GM12801 (cell line): ENCODE results near the gene MSI1.

Experiments used
- CTCF ChIP-seq: IDR thresholded peaks from one replicate; pipeline ENCODE4 v1.5.1; 2011; ENCODE audit warnings: control low read depth; ENCODE audit not compliant: insufficient read length; ENCODE audit errors: extremely low read depth

The MSI1 gene

DNA sequence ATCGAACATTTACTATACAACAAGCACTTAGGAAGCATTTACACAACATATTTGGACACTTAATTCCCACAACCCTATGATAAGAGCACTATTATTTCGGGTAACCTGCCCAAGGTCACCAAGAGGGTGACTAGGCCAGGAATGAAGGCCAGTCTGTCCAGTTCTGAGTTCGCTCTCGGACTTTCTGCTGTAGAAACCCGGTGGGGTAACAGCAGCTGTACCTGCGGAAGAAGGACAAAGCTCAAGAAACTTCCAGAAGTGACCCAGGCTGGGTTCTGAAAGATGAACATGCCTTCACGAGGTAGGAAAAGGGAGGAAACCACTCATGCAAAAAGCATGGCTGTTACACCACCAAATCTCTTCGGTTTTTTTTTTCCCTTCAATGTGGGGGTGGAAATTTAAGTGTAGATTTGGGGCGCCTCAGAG, 52.2 kb downstream of the MSI1 start:
- no peak for TF ChIP-seq CTCF

DNA sequence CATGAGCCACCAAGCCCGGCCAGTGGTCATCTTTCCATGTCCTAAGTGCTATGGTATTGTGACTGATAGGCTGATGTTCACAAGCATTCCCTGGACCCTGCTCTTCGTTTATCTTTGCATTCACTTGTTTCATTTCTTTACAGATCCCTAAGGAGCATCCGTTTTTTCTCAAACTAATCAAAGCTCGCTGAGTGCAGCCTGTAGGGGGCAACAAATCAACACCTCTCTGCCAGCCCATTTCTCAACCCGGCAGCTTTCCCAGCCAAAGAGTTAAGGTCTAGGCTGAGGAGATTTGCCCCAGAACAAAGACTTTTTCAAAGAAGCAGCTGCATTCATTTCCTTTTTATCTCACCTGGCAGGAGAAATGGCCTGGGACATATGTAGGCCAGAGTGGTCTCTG, 54.7 kb downstream of the MSI1 start:
- TF ChIP-seq CTCF: no peak

DNA sequence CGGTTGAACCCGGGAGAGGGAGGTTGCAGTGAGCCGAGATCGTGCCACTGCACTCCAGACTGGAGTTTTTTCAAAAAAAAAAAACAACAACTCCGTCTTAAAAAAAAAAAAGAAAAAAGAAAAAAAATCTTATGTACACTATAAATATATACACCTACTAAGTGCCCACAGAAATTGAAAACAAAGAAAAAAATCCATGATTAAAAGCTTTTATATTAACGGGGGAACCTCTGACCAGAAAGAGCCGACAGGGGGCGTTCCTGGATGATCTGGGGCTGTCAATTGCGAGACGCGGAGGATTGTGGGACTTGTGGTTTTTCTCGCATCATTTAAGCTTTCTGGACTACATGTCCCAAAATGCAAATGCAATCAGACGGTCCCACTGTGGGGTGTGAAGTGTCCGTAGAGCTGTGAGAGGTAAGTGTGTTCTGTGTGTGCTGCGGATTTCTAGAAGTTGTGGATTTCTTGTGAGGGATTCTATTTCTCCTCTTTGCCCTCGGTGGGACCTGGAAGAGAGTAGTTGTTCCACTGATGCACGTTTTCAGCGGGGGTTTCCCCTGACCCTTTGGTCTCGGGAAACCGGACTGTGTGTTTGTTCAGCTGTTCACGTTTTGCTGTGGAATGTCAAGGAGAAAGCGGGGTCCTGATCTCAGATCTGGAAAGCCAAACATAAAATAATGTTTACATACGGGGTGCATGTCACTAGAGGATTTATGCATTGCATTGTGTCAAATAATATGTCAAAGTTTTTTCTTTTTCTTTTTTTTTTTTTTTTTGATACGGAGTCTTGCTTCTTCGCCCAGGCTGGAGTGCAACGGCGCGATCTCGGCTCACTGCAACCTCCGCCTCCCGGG, 66.8 kb downstream of the MSI1 start, which contains the start of gene SIRT4:
Gene SIRT4, plus strand, starts transcription at position 360 of the 854 bp plus-strand sequence. CDS start 1,241 bp downstream, outside the sequence.
- no peak for TF ChIP-seq CTCF

DNA sequence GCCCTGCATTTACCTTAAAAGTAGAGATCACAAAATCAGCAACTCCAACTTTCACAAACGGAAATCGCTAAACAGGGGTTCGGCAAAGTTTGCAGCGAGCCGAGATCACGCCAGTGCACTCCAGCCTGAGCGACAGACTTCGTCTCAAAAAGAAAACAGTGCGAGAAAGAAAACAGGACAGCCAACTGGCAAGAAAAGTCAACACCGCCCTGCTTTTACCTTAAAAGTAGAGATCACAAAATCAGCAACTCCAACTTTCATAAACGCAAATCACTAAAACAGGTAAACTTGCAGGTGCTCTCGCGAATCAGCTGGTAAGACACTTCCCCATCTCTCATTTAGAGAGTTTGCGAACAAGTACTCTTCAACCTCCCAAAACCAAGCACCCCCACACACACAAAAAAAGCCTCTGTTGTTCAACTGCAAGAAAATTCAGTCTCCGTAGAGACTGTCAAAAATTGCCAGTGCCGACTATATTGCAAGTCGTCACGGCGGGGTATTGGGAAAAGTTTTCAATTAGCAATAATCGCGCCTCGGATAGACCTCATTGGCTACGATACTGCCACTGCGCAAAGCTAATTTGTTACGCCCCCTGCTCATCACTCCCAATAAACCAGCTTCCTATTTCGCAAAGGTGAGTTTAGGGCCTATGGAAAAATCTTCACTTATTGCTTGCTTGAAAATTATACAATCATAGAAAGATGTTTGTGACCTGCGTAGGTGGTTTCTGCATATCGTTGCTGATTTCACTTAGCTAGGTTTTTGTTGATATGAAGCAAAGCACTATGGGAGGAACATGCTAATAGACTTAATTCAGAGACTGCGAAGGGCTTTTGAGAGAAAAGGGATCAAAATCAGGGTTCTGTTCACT, 76.1 kb downstream of the MSI1 start, which contains the start of gene RNU4-1:
Gene RNU4-1, minus strand, starts transcription at position 577 of the 871 bp plus-strand sequence.
- no peak for TF ChIP-seq CTCF

- no peak for TF ChIP-seq CTCF
Observed at GRCh38 chr12:120292411-120292660, 76.6 kb downstream of the MSI1 start.
